SIG-M5 (cell line): ENCODE results near the gene FCN3.

Experiments
- DNase-seq: peaks from one replicate; lab custom pipeline; 2025; lab: John Stamatoyannopoulos, UW

The FCN3 gene

DNA sequence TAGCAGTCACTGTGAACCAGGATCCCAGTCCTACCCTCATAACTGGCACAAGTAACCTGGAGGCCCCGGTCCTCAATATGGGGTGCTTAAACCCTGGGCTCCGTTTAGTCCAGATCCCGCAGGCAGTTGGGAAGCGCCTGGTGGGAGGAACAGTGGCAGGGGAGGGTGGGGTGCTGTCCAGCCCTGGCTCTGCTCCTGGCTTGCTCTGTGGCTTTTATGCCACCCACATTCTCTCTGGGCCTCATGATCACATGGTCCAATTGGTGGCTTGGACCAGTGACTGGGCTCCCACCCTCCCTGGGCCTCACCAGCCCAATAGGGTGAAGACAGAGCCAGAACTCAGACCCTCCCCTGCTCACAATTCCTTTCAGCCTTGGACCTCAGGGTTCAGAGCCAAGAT is 5.6 kb upstream of the FCN3 start:
- no peak for DNase-seq

- no peak for DNase-seq
These were observed 5.0 kb upstream of the FCN3 start for GRCh38 chr1:27379564-27380122.

GRCh38 chr1:27377760-27378495 is 3.3 kb upstream of the FCN3 start:
- no peak for DNase-seq

GRCh38 chr1:27372808-27373690 is 1.6 kb downstream of the FCN3 start:
- DNase-seq = no peak

DNA sequence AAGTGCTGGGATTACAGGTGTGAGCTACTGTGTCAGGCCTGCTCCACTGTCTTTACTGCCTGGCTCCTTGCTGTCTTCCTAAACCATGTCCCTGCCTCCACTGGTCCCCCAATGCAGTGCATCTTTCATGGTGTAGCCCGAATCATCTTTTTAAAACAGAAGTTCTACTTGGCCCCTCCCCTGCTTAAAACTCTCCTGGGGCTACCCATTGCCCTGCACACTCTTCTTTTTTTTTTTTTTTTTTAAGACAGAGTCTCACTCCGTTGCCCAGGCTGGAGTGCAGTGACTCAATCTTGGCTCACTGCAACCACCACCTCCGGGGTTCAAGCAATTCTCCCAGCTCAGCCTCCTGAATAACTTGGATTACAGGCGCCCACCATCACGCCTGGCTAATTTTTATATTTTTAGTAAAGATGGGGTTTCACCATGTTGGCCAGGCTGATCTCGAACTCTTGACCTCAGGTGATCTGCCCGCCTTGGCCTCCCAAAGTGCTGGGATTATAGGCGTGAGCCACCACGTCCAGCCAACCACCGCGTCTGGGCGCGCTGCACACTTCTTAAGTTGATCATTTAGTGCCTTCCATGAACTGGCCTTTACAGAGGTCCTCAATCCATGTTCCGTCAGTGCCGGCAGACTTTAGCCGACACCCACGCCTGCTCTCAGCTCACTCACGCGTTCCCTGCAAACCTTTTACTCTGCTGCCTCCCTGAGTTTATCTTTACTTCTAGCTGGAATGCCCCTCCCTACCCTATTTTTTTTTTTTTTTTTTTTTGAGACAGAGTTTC is 2.4 kb downstream of the FCN3 start:
- DNase-seq = no peak

DNA sequence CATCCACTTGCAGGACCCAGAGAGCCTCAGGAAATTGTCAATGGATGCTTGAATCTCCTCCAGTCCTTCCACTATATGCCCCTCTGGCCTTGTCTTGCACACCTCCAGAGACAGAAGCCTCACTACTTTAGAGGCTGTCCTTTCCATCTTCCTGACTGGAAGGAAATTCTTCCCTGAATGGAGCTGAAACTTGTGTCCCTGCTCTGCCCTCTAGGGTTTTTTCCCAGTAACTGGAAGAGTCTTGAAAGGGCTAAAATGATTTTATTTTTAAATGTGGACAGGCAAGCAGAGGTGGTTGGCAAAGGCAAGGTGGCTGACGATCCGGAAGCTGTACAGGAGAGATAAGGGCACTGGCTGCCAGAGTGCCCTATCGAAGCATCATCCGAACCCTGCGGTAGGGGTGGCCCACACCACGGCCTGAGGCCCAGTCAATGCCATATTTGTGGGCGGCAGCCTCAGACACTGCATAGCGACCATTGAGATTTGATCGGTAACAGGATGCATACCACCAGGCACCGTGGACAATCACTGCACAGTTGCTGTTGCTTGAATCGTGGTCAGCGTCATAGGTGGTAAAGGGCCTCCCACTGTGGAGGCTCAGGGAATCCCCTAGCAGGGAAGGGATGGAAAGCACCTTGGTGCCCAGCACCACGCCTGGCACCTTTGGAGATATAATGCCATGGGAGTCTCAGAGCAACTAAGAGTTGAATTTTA is 5.6 kb downstream of the FCN3 start:
- DNase-seq = no peak

DNA sequence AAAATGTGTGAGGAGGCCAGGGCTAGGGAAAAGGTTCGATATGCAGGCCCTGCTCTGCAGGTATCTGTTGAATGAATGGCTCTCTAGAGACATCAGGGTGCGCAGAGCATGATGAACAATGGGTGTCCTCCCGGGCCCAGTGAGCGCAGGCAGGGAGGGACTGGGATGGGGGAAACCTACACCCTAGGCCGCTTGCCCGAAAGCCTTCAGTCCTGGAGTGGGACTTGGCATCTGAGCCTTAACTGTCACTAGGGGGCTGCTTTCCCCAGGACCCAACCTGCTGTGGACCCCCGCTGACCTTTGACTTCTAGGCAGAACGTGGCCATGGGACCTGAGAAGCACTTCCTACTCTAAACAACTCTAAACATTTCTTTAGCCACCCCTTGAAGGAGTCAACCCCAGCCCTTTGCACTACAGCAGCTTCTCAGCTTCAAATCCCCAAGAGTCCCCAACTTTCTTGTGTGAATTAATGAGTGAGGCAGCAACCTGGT is 7.4 kb downstream of the FCN3 start:
- no peak for DNase-seq

- DNase-seq = no peak
These were observed 8.0 kb downstream of the FCN3 start, which contains the start of gene MAP3K6 for GRCh38 chr1:27366411-27367159. TSS of gene MAP3K6 (minus strand) at chr1:27366961. CDS start at chr1:27366597, 364 bp downstream.

- no peak for DNase-seq
These were observed 8.6 kb downstream of the FCN3 start for GRCh38 chr1:27366113-27366410.

- no peak for DNase-seq
These were observed 9.1 kb downstream of the FCN3 start for GRCh38 chr1:27365372-27366112.

GRCh38 chr1:27364696-27365371 is 9.8 kb downstream of the FCN3 start:
- no peak for DNase-seq

DNA sequence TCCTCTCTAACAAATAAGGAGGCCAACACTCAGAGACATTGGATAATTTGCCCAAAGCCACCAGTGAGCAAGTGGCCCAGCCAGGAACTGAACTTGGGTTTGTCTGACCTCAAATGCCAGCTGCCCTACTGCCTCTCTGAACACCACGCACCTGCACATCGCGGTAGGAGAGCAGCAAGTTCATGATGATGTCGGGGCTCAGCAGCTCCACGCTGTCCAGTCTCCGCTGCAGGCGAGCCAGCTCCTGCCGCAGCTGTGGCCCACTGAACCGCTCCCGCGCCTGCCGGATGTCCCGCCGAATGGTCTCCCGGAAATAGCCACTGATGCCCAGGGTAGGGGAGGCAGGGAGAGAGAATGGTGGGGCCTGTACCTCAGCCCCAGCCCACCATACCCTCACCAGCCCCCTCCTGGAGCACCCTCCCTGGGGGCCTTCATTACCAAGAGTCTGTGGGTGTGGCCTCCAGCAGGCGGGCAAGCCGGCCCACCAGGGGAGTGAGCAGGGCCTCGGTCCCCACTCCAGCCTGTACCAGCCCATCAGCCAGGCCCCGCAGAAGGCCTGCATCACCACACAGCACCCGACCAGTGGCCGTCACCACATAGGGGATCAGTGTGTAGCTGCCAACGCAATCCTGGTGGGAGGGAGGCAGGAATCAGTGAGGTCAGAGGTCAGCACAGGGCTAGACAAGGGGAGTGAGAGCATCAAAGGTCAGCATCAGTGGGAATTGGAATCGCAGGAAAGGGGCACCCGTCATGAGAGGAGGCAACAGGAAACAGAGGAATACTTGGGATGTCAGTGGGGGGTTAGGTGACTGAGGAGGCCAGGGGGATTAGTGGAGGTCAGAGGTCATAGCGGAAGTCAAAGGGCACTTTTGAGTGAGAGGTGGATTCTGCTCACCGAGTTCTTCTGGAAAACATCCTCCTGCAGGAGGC is 10.6 kb downstream of the FCN3 start:
- no peak for DNase-seq

DNA sequence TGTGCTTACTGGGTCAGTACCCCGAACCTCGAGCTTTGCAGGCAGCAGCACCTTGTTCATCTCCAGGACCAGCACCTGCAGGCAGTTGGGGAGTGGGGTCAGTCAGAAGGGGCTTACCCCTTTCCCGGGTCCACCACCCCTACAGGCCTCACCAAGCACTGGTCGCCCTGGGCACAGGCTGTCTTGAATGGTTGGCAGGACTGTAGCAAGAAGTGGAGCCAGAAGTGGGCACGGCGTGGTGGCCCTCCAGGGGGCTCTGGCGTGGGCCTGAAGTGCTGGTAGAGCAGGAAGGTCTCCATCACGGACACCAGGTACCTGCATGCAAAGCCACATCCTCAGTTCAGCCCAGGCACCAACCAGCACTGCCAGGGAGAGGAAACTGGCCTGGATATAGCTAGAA is 13.1 kb downstream of the FCN3 start:
- no peak for DNase-seq

- no peak for DNase-seq
These were observed 13.6 kb downstream of the FCN3 start for GRCh38 chr1:27361044-27361402.

DNA sequence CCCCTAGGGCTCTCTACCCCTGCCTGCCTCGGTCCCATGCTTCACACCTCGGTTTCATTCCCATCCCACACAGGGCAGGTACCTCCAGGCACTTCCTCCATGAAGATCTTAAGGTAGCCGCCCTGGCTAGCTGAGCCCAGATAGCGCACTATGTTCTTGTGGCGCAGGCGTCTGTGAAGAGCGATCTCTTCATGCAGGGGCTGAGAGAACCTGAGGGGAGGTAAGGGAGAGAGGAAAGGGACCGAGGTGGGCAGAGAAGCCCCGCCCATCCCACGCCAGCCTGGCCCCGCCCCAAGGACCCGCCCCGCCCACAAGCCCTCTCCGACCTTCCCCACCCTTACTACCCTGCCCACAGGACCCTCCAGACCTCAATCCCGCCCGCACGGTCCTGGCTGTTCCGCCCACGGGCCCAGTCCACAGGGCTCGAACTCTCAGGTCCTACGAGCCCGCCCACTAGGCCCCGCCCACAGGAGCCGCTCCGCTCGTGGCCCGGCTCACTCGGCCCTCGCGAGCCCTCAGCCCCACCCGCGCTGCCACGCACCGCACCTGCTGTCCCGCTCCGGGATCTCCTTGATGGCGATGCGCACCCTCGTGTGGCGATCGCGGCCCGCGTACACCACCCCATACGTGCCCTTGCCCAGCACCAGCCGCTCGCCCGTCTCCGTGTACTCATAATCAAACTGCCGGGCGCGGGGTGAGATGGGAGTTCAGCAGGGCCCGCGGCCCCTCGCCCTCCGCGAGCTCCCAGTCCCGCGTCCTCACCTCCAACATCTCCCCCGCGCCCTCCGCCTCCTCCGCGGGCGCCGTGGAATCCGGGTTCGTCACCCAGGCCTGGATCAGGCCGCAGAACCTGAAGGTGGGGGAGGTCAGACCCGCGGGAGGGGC is 14.2 kb downstream of the FCN3 start:
- no peak for DNase-seq

DNA sequence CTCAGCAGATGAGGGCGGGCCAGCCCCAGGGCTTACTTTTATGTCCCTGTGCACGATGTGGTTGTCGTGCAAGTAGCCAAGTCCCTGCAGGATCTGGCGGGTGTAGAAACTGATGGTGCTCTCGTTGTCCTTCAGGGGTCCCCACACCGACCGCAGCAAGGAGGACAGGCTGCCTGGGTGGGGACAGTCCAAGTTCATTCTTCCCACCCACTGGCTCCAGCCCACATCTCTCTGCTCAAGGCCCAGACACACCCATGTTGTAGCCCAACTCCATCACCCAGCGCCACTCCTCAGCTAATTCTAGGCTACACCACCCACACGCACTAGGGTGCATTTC is 14.8 kb downstream of the FCN3 start:
- no peak for DNase-seq

- no peak for DNase-seq
These were observed 15.7 kb downstream of the FCN3 start for GRCh38 chr1:27358928-27359313.
